ENCODE results near the gene CNPY4.
"Not testable (repeated sequence)": the region's sequence is repeated elsewhere in the genome, so short reads cannot be mapped to it uniquely, and the experiment has no call there.

Gene CNPY4

GRCh38 chr7:100119970-100120732 lies 717 bp downstream of the CNPY4 start:
- peak; percentile 60 for DNase-seq (ENCODE audit: low spot score)

GRCh38 chr7:100120733-100121036 lies 1.3 kb downstream of the CNPY4 start:
- DNase-seq (ENCODE audit: low spot score) = no peak

- DNase-seq (ENCODE audit: low spot score) = no peak
These were observed 2.6 kb downstream of the CNPY4 start for GRCh38 chr7:100122067-100122466.

- DNase-seq (ENCODE audit: low spot score) = peak; percentile 86
These were observed 3.1 kb downstream of the CNPY4 start for GRCh38 chr7:100122568-100122967.

GRCh38 chr7:100124301-100125230 lies 5.1 kb downstream of the CNPY4 start:
- peak; percentile 45 for DNase-seq (ENCODE audit: low spot score)

GRCh38 chr7:100126239-100126930 lies 7.0 kb downstream of the CNPY4 start:
- DNase-seq (ENCODE audit: low spot score) = no peak

- peak; percentile 93 for DNase-seq (ENCODE audit: low spot score)
These were observed 7.8 kb downstream of the CNPY4 start, which contains the start of gene MBLAC1 for GRCh38 chr7:100126931-100127865. MBLAC1 (plus strand) TSS chr7:100126967; CDS start chr7:100127396, 429 bp downstream.

- DNase-seq (ENCODE audit: low spot score) = no peak
These were observed 8.6 kb downstream of the CNPY4 start for GRCh38 chr7:100127866-100128636.

GRCh38 chr7:100128637-100128963 lies 9.2 kb downstream of the CNPY4 start:
- DNase-seq (ENCODE audit: low spot score) = no peak

GRCh38 chr7:100130220-100130607 lies 10.8 kb downstream of the CNPY4 start:
- not testable (repeated sequence) for DNase-seq (ENCODE audit: low spot score)

- peak; percentile 83 for DNase-seq (ENCODE audit: low spot score)
These were observed 11.4 kb downstream of the CNPY4 start for GRCh38 chr7:100130608-100131453.

- DNase-seq (ENCODE audit: low spot score) = no peak
These were observed 12.7 kb downstream of the CNPY4 start for GRCh38 chr7:100132126-100132525.

GRCh38 chr7:100132697-100133151 lies 13.3 kb downstream of the CNPY4 start:
- DNase-seq (ENCODE audit: low spot score) = peak; percentile 64

- no peak for DNase-seq (ENCODE audit: low spot score)
These were observed 18.7 kb downstream of the CNPY4 start for GRCh38 chr7:100137851-100138760.

GRCh38 chr7:100141555-100141949 lies 22.1 kb downstream of the CNPY4 start:
- DNase-seq (ENCODE audit: low spot score) = no peak

- no peak for DNase-seq (ENCODE audit: low spot score)
These were observed 23.0 kb downstream of the CNPY4 start for GRCh38 chr7:100142461-100142860.

GRCh38 chr7:100146350-100146749 lies 26.9 kb downstream of the CNPY4 start:
- not testable (repeated sequence) for DNase-seq (ENCODE audit: low spot score)

GRCh38 chr7:100147278-100147677 lies 27.8 kb downstream of the CNPY4 start:
- no peak for DNase-seq (ENCODE audit: low spot score)

GRCh38 chr7:100148225-100148558 lies 28.8 kb downstream of the CNPY4 start:
- DNase-seq (ENCODE audit: low spot score) = no peak
